Measurements from ENCODE around the gene FAM135A. TPM values are rescaled to one million over a fixed set of nuclear protein-coding genes. Genes with fewer than 3 reads are reported as not detected.

The FAM135A gene
- total RNA-seq, 1 experiment from 2014 or later = 31.0 TPM

- H4K20me1 ChIP-seq (ENCODE audit: control insufficient read depth, insufficient read depth, insufficient read length) = no peaks in the 10 kb centered on the region
- no peak overlapping the region for H3K18ac ChIP-seq (ENCODE audit: insufficient read length, low read depth, low read length)
- no peak overlapping the region for H3K9ac ChIP-seq (ENCODE audit: extremely low read depth, insufficient read length, low read length)
- H3K23ac ChIP-seq (ENCODE audit: insufficient read length, low read depth, low read length) = no peak overlapping the region
- no peaks in the 10 kb centered on the region for H3K4me1 Mint-ChIP-seq
- H3K79me2 ChIP-seq (ENCODE audit: insufficient read depth, low read length) = no peaks in the 10 kb centered on the region
- no peaks in the 10 kb centered on the region for H3K4me1 ChIP-seq (ENCODE audit: insufficient read depth, low read length)
- H2AFZ ChIP-seq (ENCODE audit: low read length) = no peak overlapping the region
- H3K4ac ChIP-seq (ENCODE audit: low read depth, low read length) = no peak overlapping the region
- H3K27ac Mint-ChIP-seq = no peak overlapping the region
- no peaks in the 10 kb centered on the region for H3K9me3 ChIP-seq (ENCODE audit: control insufficient read depth, low read depth, low read length)
- no peak overlapping the region for H3K4me2 ChIP-seq (ENCODE audit: insufficient read depth, insufficient read length, low read length)
- H3K79me1 ChIP-seq (ENCODE audit: insufficient read depth, low read depth, low read length, poor library complexity, severe bottlenecking) = no peaks in the 10 kb centered on the region
- H3T11ph ChIP-seq (ENCODE audit: low read length) = no peak overlapping the region
- H2BK15ac ChIP-seq (ENCODE audit: low read depth, low read length) = no peak overlapping the region
- no peaks in the 10 kb centered on the region for H3K27me3 Mint-ChIP-seq (ENCODE audit: low read depth)
- H4K8ac ChIP-seq (replicated peaks; ENCODE audit: insufficient read length, low read depth, low read length) = no peak overlapping the region
- no peak overlapping the region for H3K56ac ChIP-seq (ENCODE audit: insufficient read length, low read depth, low read length)
- H2BK120ac ChIP-seq (ENCODE audit: low read depth, low read length, poor library complexity, severe bottlenecking) = no peak overlapping the region
- H3K23me2 ChIP-seq (ENCODE audit: insufficient read length, low read depth, low read length, poor library complexity, severe bottlenecking) = no peaks in the 10 kb centered on the region
- H3K14ac ChIP-seq (ENCODE audit: insufficient read depth, low read length) = no peak overlapping the region
- TF ChIP-seq CTCF (conservative IDR thresholded peaks at IDR 0.05) = no peak
- H3K27ac ChIP-seq (ENCODE audit: insufficient read length, low read depth, low read length) = no peak overlapping the region
- H2BK20ac ChIP-seq (ENCODE audit: low read depth, low read length, poor library complexity, severe bottlenecking) = no peak overlapping the region
- WGBS (ENCODE audit: extremely low coverage, insufficient read length, low lambda C conversion rate) = no CpG with 5 or more reads among the region's 2 CpGs
- no peak overlapping the region for H2AK5ac ChIP-seq (ENCODE audit: insufficient read length, low read length)
- no peaks in the 10 kb centered on the region for H3K27me3 ChIP-seq (ENCODE audit: insufficient read depth, low read length)
- no peak for DNase-seq
- no peak overlapping the region for H4K91ac ChIP-seq (ENCODE audit: insufficient read length, low read depth, low read length)
- H3K9me3 Mint-ChIP-seq = no peaks in the 10 kb centered on the region
- H2BK5ac ChIP-seq (ENCODE audit: insufficient read length, low read length) = no peak overlapping the region
- peaks cover 4 to 21% (median 6%) of the 10 kb centered on the region in 3 experiments; a peak in 5 of 7 replicates for H3K36me3 Mint-ChIP-seq (ENCODE audit: insufficient read depth in 1 of 3, low read depth in 3 of 3)
- H4K5ac ChIP-seq (ENCODE audit: insufficient read length, low read depth, low read length) = no peak overlapping the region
- no peak overlapping the region for H2BK12ac ChIP-seq (ENCODE audit: insufficient read length, low read depth, low read length)
- H3K4me3 Mint-ChIP-seq = no peak overlapping the region
Measured at GRCh38 chr6:70530023-70530422, 116.7 kb downstream of the FAM135A start.
